Activated naive CD4-positive, alpha-beta T cell treated with anti-CD3 and anti-CD28 coated beads for 36 hours (primary cell): ENCODE data around the gene PPP1R12B. TPM values are rescaled to one million over a fixed set of nuclear protein-coding genes. Genes with fewer than 3 reads are reported as not detected.
"Not testable (repeated sequence)": the region's sequence is repeated elsewhere in the genome, so short reads cannot be mapped to it uniquely, and the experiment has no call there.

Source experiments
- CTCF ChIA-PET: fragments of 350-600 bp; sonication (Branson Sonifier 250); formaldehyde crosslinking; loops from one replicate; lab custom pipeline; 2021; ENCODE audit warnings: antibody characterized with exemption; lab: Charles Lee
- DNase-seq: peaks from one replicate; pipeline ENCODE4 v3.0.0-alpha.2; 2020
- H3K27ac Mint-ChIP-seq: one replicate; pipeline ENCODE4 v1.8.0; 2021; ENCODE audit warnings: mild to moderate bottlenecking, mixed read lengths
- H3K27me3 Mint-ChIP-seq: one replicate; pipeline ENCODE4 v1.8.0; 2021; ENCODE audit warnings: low read depth, mixed read lengths
- H3K36me3 Mint-ChIP-seq: one replicate; pipeline ENCODE4 v1.8.0; 2021; ENCODE audit warnings: low read depth, mixed read lengths
- H3K4me1 Mint-ChIP-seq: one replicate; pipeline ENCODE4 v1.8.0; 2021; ENCODE audit warnings: low read depth, mixed read lengths
- H3K4me3 Mint-ChIP-seq: one replicate; pipeline ENCODE4 v1.8.0; 2021; ENCODE audit warnings: mild to moderate bottlenecking, moderate library complexity, mixed read lengths
- H3K9me3 Mint-ChIP-seq: one replicate; pipeline ENCODE4 v1.8.0; 2021; ENCODE audit warnings: mixed read lengths
- intact Hi-C: fragments of 100-400 bp; cut with micrococcal nuclease; formaldehyde crosslinking; loops from one replicate; pipeline ENCODE4 v1.15.1; 2023
- total RNA-seq, 2 experiments: library from RNA; stranded (reverse); gene quantifications; one replicate each; pipeline ENCODE4 v1.2.3, GENCODE V29; 2021

Gene PPP1R12B
- total RNA-seq, 2 experiments from 2014 or later, result 11.0 to 12.4 TPM

GRCh38 chr1:202411422-202411821 is 62.9 kb downstream of the PPP1R12B start:
- Mint-ChIP-seq H3K4me3 (no peak overlapping the region), H3K4me1 (peaks cover 17% of the 10 kb centered on the region), H3K27ac (no peak overlapping the region), H3K9me3 (no peaks in the 10 kb centered on the region), H3K36me3 (no peaks in the 10 kb centered on the region), H3K27me3 (no peaks in the 10 kb centered on the region)
- no peak for DNase-seq
- CTCF ChIA-PET, result no interaction called here
- intact Hi-C loops, result no loop called here

GRCh38 chr1:202412421-202412820 is 63.9 kb downstream of the PPP1R12B start:
- H3K27me3 Mint-ChIP-seq, H3K4me3 Mint-ChIP-seq, H3K36me3 Mint-ChIP-seq, H3K4me1 Mint-ChIP-seq, H3K9me3 Mint-ChIP-seq, H3K27ac Mint-ChIP-seq, CTCF ChIA-PET, intact Hi-C loops, DNase-seq: not testable (repeated sequence)

GRCh38 chr1:202416641-202417040 is 68.1 kb downstream of the PPP1R12B start:
- CTCF ChIA-PET, result no interaction called here
- Mint-ChIP-seq H3K4me3 (no peak overlapping the region), H3K27ac (no peak overlapping the region), H3K27me3 (no peaks in the 10 kb centered on the region), H3K36me3 (no peaks in the 10 kb centered on the region), H3K9me3 (no peaks in the 10 kb centered on the region), H3K4me1 (no peaks in the 10 kb centered on the region)
- no peak for DNase-seq
- intact Hi-C loops, result no loop called here

- H3K36me3 Mint-ChIP-seq, H3K27ac Mint-ChIP-seq, CTCF ChIA-PET, H3K4me1 Mint-ChIP-seq, H3K27me3 Mint-ChIP-seq, H3K4me3 Mint-ChIP-seq, H3K9me3 Mint-ChIP-seq, intact Hi-C loops, DNase-seq: not testable (repeated sequence)
Observed at GRCh38 chr1:202417141-202417540, 68.6 kb downstream of the PPP1R12B start.

- H3K36me3 Mint-ChIP-seq, DNase-seq, H3K27me3 Mint-ChIP-seq, H3K4me3 Mint-ChIP-seq, H3K4me1 Mint-ChIP-seq, H3K27ac Mint-ChIP-seq, intact Hi-C loops, H3K9me3 Mint-ChIP-seq: not testable (repeated sequence)
- CTCF ChIA-PET, result interaction anchor here (0.6 kb wide), 1 partner anchor 174 kb away, joined by 3 read pairs; no protein-coding TSS in a partner anchor
Observed at GRCh38 chr1:202417762-202418201, 69.3 kb downstream of the PPP1R12B start.

GRCh38 chr1:202419731-202420130 is 71.2 kb downstream of the PPP1R12B start:
- CTCF ChIA-PET, H3K27me3 Mint-ChIP-seq, intact Hi-C loops, H3K36me3 Mint-ChIP-seq, H3K27ac Mint-ChIP-seq, H3K9me3 Mint-ChIP-seq, DNase-seq, H3K4me3 Mint-ChIP-seq, H3K4me1 Mint-ChIP-seq: not testable (repeated sequence)

GRCh38 chr1:202420422-202421094 is 72.1 kb downstream of the PPP1R12B start:
- H3K4me1 Mint-ChIP-seq, H3K36me3 Mint-ChIP-seq, H3K9me3 Mint-ChIP-seq, H3K4me3 Mint-ChIP-seq, CTCF ChIA-PET, DNase-seq, H3K27me3 Mint-ChIP-seq, H3K27ac Mint-ChIP-seq, intact Hi-C loops: not testable (repeated sequence)

- H3K27ac Mint-ChIP-seq, DNase-seq, CTCF ChIA-PET, H3K36me3 Mint-ChIP-seq, H3K4me1 Mint-ChIP-seq, H3K9me3 Mint-ChIP-seq, H3K27me3 Mint-ChIP-seq, intact Hi-C loops, H3K4me3 Mint-ChIP-seq: not testable (repeated sequence)
Observed at GRCh38 chr1:202422709-202423108, 74.2 kb downstream of the PPP1R12B start.

GRCh38 chr1:202424260-202424659 is 75.8 kb downstream of the PPP1R12B start:
- H3K4me1 Mint-ChIP-seq, H3K4me3 Mint-ChIP-seq, CTCF ChIA-PET, H3K27me3 Mint-ChIP-seq, intact Hi-C loops, H3K27ac Mint-ChIP-seq, H3K9me3 Mint-ChIP-seq, H3K36me3 Mint-ChIP-seq, DNase-seq: not testable (repeated sequence)

GRCh38 chr1:202430111-202430510 is 81.6 kb downstream of the PPP1R12B start:
- H3K27ac Mint-ChIP-seq, H3K36me3 Mint-ChIP-seq, DNase-seq, H3K4me1 Mint-ChIP-seq, H3K27me3 Mint-ChIP-seq, H3K9me3 Mint-ChIP-seq, H3K4me3 Mint-ChIP-seq, CTCF ChIA-PET, intact Hi-C loops: not testable (repeated sequence)

GRCh38 chr1:202432338-202432737 is 83.8 kb downstream of the PPP1R12B start:
- H3K9me3 Mint-ChIP-seq, H3K27me3 Mint-ChIP-seq, H3K4me3 Mint-ChIP-seq, CTCF ChIA-PET, H3K36me3 Mint-ChIP-seq, H3K4me1 Mint-ChIP-seq, intact Hi-C loops, H3K27ac Mint-ChIP-seq, DNase-seq: not testable (repeated sequence)

- no peaks in the 10 kb centered on the region for H3K4me1 Mint-ChIP-seq
- DNase-seq, result no peak
- intact Hi-C loops, result no loop called here
- H3K36me3 Mint-ChIP-seq, result peaks cover 7% of the 10 kb centered on the region
- H3K27me3 Mint-ChIP-seq, result no peaks in the 10 kb centered on the region
- no peak overlapping the region for H3K27ac Mint-ChIP-seq
- no peak overlapping the region for H3K4me3 Mint-ChIP-seq
- CTCF ChIA-PET, result no interaction called here
- no peaks in the 10 kb centered on the region for H3K9me3 Mint-ChIP-seq
Observed at GRCh38 chr1:202433155-202434043, 84.9 kb downstream of the PPP1R12B start.

GRCh38 chr1:202434059-202434458 is 85.6 kb downstream of the PPP1R12B start:
- H3K4me3 Mint-ChIP-seq, result no peak overlapping the region
- no peaks in the 10 kb centered on the region for H3K4me1 Mint-ChIP-seq
- CTCF ChIA-PET, result no interaction called here
- DNase-seq, result no peak
- H3K9me3 Mint-ChIP-seq, result no peaks in the 10 kb centered on the region
- H3K27me3 Mint-ChIP-seq, result no peaks in the 10 kb centered on the region
- H3K36me3 Mint-ChIP-seq, result peaks cover 8% of the 10 kb centered on the region
- H3K27ac Mint-ChIP-seq, result no peak overlapping the region
- intact Hi-C loops, result no loop called here
